Peyer's patch (tissue), 4 donors: Measurements from ENCODE around the gene LRFN4. TPM values are rescaled to one million over a fixed set of nuclear protein-coding genes. Genes with fewer than 3 reads are reported as not detected.

Source experiments
- DNase-seq, 3 donors: peaks; one replicate each; pipeline ENCODE4 v3.0.0-alpha.2; 2017 to 2019
- H3K27ac ChIP-seq, 4 donors: fragments of 200-600 bp; sonication (generic); one replicate each; pipeline ENCODE4 v1.5.1; 2016 to 2019
- H3K27me3 ChIP-seq, 2 donors: fragments of 200-600 bp; sonication (generic); one replicate each; pipeline ENCODE4 v1.5.1; 2019
- H3K36me3 ChIP-seq, 3 donors: fragments of 200-600 bp; sonication (generic); one replicate each; pipeline ENCODE4 v1.5.1; 2016 to 2019
- H3K4me1 ChIP-seq, 4 donors: fragments of 200-600 bp; sonication (generic); one replicate each; pipeline ENCODE4 v1.5.1; 2016 to 2019
- H3K4me3 ChIP-seq, 4 donors: fragments of 200-600 bp; sonication (generic); 1 replicate in 3 of 4; 2 replicates in 1 of 4; pipeline ENCODE4 v1.5.1; 2016 to 2019; ENCODE audit warnings: mild to moderate bottlenecking in 1 of 4
- H3K9me3 ChIP-seq, 4 donors: fragments of 200-600 bp; sonication (generic); one replicate each; pipeline ENCODE4 v1.5.1; 2016 to 2019; ENCODE audit warnings: mild to moderate bottlenecking in 1 of 4
- POLR2A ChIP-seq, 2 donors: fragments of 450-650 bp; IDR thresholded peaks; one replicate each; pipeline ENCODE4 v1.5.1; 2017; ENCODE audit warnings: antibody characterized with exemption in 2 of 2, mild to moderate bottlenecking in 2 of 2, moderate library complexity in 2 of 2
- total RNA-seq, 4 donors: library from RNA; depleted of rRNA; stranded (reverse); fragments of >200 nt; gene quantifications; one replicate each; pipeline ENCODE4 v1.1.0, GENCODE V29; 2016
- TF ChIP-seq, protein P1 (sequence below), 6 experiments: fragments of 450-650 bp in 4 of 6; fragments of 200-600 bp in 2 of 6; sonication (generic) in 1 of 6; IDR thresholded peaks; one replicate each; pipeline ENCODE4 v1.5.1; 2017 to 2019; ENCODE audit warnings: antibody characterized with exemption in 6 of 6, mild to moderate bottlenecking in 3 of 6, moderate library complexity in 1 of 6

LRFN4 gene
- total RNA-seq, 4 donors from 2014 or later, result 2.5 to 9.0 (median 4.3) TPM

- H3K9me3 ChIP-seq, result no peaks in the 10 kb centered on the region
- DNase-seq, result no peak
- H3K27me3 ChIP-seq, result no peaks in the 10 kb centered on the region
- H3K27ac ChIP-seq, result no peak overlapping the region
- H3K4me1 ChIP-seq, result no peaks in the 10 kb centered on the region
- H3K4me3 ChIP-seq, result no peak overlapping the region
- TF ChIP-seq, protein P1, sequence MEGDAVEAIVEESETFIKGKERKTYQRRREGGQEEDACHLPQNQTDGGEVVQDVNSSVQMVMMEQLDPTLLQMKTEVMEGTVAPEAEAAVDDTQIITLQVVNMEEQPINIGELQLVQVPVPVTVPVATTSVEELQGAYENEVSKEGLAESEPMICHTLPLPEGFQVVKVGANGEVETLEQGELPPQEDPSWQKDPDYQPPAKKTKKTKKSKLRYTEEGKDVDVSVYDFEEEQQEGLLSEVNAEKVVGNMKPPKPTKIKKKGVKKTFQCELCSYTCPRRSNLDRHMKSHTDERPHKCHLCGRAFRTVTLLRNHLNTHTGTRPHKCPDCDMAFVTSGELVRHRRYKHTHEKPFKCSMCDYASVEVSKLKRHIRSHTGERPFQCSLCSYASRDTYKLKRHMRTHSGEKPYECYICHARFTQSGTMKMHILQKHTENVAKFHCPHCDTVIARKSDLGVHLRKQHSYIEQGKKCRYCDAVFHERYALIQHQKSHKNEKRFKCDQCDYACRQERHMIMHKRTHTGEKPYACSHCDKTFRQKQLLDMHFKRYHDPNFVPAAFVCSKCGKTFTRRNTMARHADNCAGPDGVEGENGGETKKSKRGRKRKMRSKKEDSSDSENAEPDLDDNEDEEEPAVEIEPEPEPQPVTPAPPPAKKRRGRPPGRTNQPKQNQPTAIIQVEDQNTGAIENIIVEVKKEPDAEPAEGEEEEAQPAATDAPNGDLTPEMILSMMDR (IDR thresholded peaks at IDR 0.05), result no peak
- TF ChIP-seq POLR2A (IDR thresholded peaks at IDR 0.05), result no peak
- H3K36me3 ChIP-seq, result no peaks in the 10 kb centered on the region
Observed at GRCh38 chr11:66907751-66908630, 51.1 kb downstream of the LRFN4 start.

DNA sequence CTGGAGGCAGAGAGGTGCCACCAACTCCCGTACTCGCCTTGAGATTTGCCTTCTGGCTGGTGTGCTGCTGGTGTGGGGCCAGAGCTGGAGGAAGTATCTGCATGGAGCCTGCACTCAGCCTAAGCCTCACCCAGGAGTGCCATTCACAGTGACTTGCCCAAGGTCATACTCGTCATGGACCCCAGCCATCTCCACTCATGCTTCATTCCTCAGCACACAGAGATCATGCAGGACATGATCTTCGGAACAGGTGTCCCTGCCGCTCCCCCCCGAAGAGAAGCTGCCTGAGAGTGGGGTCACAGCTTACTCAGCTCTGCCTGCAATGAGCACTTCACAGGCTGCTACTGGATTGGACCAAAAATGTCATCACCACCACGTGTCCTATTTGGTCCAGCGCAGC lies 52.3 kb downstream of the LRFN4 start:
- Histone ChIP-seq H3K36me3 (no peaks in the 10 kb centered on the region), H3K27ac (no peak overlapping the region), H3K9me3 (no peaks in the 10 kb centered on the region), H3K4me3 (no peak overlapping the region), H3K4me1 (no peaks in the 10 kb centered on the region), H3K27me3 (no peaks in the 10 kb centered on the region)
- TF ChIP-seq POLR2A (IDR thresholded peaks at IDR 0.05), result no peak
- TF ChIP-seq, protein P1 (IDR thresholded peaks at IDR 0.05), result no peak
- DNase-seq, result no peak

GRCh38 chr11:66910016-66910415 lies 53.2 kb downstream of the LRFN4 start:
- TF ChIP-seq, protein P1 (IDR thresholded peaks at IDR 0.05), result no peak
- TF ChIP-seq POLR2A (IDR thresholded peaks at IDR 0.05), result no peak
- no peaks in the 10 kb centered on the region for H3K36me3 ChIP-seq
- H3K27me3 ChIP-seq, result no peaks in the 10 kb centered on the region

More at GRCh38 chr11:66910016-66910415, 53.2 kb downstream of the LRFN4 start:
- no peaks in the 10 kb centered on the region for H3K4me1 ChIP-seq
- H3K4me3 ChIP-seq, result no peak overlapping the region
- no peak overlapping the region for H3K27ac ChIP-seq
- no peak for DNase-seq
- no peaks in the 10 kb centered on the region for H3K9me3 ChIP-seq

Other genes starting within 250 kb of the LRFN4 start
- gene RBM14, start 240.4 kb upstream of the LRFN4 start, total RNA-seq, result 10 to 100 TPM; 56.7 to 91.4 (median 74.6) TPM
- 10 to 100 TPM; 64.6 to 90.8 (median 75.3) TPM for gene RBM4, start 218.4 kb upstream of the LRFN4 start, total RNA-seq
- 10 to 100 TPM; 15.2 to 33.0 (median 21.7) TPM for gene RBM4B, start 179.2 kb upstream of the LRFN4 start, total RNA-seq
- 10 to 100 TPM in 2 of 4 donors, 1 to 10 TPM in 2; 1.7 to 23.1 (median 6.0) TPM for gene SPTBN2, start 127.8 kb upstream of the LRFN4 start, total RNA-seq
- 10 to 100 TPM in 3 of 4 donors, 1 to 10 TPM in 1; 6.6 to 57.7 (median 38.0) TPM for gene RCE1, start 13.6 kb upstream of the LRFN4 start, total RNA-seq
- 10 to 100 TPM; 15.7 to 88.9 (median 77.2) TPM for gene PC, start 101.3 kb downstream of the LRFN4 start, total RNA-seq
- 100 to 1,000 TPM in 2 of 4 donors, 10 to 100 TPM in 2; 81.7 to 439 (median 153) TPM for gene C11orf86, start 118.2 kb downstream of the LRFN4 start, total RNA-seq
- gene SYT12, start 166.1 kb downstream of the LRFN4 start, total RNA-seq, result 1 to 10 TPM in 2 of 4 donors, not detected in 2; 1.1 to 3.9 TPM
- gene RHOD, start 199.8 kb downstream of the LRFN4 start, total RNA-seq, result 10 to 100 TPM in 3 of 4 donors, 1 to 10 TPM in 1; 9.9 to 26.3 (median 21.2) TPM